Fibroblast of skin of abdomen (primary cell): ENCODE data around the gene FGF14.

Experiments used
- DNase-seq: peaks from one replicate; pipeline ENCODE4 v3.0.0-alpha.2; 2013

FGF14 gene

GRCh38 chr13:101709952-101710351, 691.9 kb downstream of the FGF14 start:
- no peak for DNase-seq

GRCh38 chr13:101708115-101708514, 693.7 kb downstream of the FGF14 start:
- no peak for DNase-seq

DNA sequence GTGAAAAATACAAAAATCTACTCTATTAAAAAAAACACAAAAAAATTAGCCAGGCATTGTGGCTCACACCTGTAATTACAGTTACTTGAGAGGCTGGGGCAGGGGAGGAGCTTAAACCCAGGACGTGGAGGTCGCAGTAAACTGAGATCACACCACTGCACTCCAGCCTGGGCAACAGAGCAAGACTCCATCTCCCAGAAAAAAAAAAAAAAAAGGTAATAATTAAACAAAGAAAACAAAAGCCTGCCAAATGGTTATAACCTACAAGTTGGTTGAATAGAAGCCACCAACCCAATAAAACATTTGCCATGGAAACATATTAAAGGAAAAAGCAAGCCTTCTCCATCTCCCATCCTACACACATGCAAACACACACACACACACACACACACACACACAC, 694.2 kb downstream of the FGF14 start:
- no peak for DNase-seq

- peak; percentile 93 for DNase-seq
Measured at GRCh38 chr13:101706651-101707050, 695.2 kb downstream of the FGF14 start.

DNA sequence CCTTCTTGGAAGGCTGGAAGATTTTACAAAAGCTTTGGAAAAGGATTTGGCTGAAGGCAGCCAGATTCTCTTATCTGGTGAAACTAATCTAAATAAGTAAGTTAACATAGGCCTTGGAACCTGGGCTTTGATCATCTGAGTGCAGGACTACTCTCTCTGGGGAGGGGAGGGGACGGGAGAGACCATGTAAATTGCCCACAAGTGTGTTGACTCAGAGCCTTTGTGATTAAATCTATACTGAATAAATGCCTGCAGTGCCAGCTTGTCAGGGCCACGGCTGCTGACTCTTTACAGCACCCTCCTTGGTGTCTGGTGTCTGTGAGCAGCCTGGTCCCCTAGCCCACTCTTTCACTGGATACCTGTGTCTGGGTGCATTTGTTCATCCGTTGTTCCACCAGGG, 698.0 kb downstream of the FGF14 start:
- DNase-seq: no peak

DNA sequence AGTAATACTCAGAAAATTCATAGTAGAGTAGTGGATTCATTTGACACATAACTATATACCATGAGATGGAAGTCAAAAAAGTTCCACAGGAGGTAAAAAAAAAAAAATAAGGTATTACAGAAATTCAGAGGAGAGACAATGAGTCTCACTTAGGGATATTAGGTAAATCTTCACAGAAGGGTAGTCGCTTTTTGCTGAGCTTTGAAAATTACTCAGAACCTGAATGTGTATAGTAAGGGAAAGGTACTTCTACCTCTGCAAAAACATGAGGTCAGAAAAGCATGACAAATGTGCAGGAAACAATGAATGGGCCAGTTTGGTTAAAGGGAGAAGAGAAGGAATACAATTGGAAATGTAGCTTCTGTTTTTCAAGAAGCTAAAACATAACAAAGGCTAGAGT, 698.8 kb downstream of the FGF14 start:
- no peak for DNase-seq

DNA sequence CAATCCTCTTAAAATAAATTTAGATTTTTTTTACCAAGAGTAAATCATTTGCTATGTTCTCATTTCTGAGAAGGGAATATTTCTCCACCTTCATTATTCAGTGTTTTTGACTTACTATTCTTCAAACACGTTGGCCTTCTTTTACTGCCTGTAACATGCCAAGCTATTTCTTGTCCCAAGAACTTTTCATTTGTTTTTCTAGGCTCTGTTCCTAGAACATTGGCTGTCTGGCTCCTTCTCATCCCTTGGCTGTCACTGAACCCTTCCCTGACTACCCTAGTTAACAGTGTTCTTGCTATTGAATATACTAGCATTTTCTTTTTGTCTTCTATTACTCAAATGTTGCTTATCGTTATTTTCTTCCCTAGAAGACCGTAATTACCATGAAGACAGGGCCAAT, 701.2 kb downstream of the FGF14 start:
- DNase-seq: no peak

DNA sequence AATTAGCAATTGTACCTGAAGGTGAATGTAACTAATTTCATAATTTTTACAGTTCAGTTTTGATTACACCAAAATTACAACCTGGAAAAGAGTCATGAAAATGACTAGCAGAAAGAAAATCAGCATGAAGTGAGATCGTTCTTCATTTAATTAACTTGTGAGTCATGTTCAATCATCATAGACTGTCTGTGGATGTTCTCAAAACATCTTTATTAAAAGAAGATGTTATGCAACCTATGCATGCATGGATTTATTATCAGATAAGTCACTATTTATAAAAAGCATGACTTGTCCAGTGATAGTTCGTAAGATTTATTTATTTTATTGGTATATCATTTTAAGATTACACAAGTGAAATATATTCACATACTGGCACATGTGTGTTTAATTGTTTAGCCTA, 703.4 kb downstream of the FGF14 start:
- peak; percentile 59 for DNase-seq

DNA sequence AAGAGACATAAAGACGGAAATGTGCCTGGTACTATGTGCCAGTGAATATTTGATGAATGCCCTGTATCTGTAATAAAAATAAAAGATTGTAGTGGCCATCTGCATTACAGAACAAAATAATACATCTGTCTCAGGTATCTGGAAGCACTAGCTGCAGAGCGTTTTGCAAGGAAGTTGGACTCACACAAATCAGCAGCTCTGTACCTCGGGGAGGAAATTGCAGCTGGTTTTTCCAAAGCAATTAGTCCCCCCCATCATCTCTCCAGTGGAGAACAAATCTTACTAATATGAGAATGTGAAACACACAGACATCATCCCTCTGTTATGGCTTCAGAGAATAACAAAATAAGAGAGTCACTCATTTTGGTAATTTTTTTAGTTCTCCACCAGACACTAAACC, 704.1 kb downstream of the FGF14 start:
- DNase-seq: no peak

DNA sequence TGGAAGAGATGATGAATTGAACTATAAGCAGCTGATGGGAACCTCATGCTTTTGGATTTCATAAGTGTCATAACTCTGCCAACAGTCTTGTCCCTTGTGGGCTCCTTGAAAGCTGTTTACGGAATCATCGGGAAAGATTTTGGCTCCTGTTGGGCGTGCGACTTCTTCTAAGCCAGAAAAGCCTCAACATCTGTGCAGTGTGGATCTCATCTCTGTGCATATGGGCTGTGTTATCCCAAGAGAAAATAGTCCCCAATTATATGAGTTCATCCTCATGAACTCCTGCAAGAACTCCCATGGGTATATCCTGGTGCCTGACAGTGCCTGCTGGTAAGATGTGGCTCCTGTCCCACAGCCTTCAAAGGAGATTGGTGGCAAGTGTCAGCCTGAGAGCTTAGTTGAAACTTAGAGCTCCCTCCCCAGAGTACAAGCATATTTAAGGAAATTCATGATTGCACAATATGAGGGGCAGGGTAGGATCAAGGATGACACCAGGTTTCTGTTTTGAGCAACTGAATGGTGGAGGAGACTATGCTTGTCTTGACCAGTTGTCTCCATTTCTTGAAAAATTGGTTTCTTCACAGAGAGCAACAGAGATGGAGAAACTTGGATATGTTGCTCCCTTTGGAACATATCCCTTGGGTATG, 705.9 kb downstream of the FGF14 start:
- peak; percentile 46 for DNase-seq

DNA sequence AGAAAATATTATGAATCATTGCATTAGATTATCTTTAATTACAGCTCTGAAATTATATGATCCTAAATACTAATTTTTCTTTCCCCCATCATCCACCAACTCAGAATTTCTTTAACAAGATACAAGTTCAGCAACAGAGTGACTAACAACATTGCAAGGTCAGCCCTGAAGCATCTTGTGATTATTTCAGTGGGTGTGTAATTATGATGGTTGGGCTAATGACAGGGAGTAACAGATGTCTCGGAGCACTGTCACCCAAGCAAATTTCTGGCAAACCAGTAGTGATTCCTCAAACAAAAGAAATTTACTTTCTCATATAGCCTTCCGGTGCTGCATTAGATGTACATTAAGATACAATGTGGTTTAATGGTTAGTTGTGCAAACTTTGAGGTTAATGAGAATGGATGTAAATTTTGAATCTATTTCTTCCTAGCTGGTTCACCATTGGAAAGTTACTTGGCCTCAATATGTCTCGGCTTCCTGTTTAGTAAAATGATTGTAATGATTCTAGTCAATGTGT, 710.4 kb downstream of the FGF14 start:
- DNase-seq: peak; percentile 52

- DNase-seq: no peak
Measured at GRCh38 chr13:101690871-101691270, 711.0 kb downstream of the FGF14 start.

DNA sequence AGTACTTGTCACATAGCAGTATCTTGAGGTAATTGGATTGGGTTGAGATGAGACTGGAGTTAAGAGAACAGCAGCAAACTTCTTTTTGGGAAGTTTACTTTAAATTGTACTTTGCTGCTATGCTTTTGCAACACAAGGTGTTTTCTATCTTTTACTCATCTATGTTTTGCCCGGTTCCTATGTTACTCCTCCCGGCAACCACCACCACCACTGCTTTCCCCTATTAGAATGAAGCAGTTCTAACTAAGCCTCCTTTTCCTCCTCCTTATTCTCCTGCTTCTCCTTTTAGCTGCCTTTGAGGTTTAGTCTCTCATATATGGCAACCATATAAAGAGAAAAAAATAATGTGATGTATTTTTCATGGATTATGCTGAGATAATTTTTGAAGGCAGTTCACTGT, 715.8 kb downstream of the FGF14 start:
- no peak for DNase-seq

GRCh38 chr13:101681834-101682233, 720.0 kb downstream of the FGF14 start:
- no peak for DNase-seq

- no peak for DNase-seq
Measured at GRCh38 chr13:101673360-101674105, 728.3 kb downstream of the FGF14 start.

- peak; percentile 12 for DNase-seq
Measured at GRCh38 chr13:101661839-101662238, 740.0 kb downstream of the FGF14 start.
